ENCODE results near the gene GNAQ.

DNA sequence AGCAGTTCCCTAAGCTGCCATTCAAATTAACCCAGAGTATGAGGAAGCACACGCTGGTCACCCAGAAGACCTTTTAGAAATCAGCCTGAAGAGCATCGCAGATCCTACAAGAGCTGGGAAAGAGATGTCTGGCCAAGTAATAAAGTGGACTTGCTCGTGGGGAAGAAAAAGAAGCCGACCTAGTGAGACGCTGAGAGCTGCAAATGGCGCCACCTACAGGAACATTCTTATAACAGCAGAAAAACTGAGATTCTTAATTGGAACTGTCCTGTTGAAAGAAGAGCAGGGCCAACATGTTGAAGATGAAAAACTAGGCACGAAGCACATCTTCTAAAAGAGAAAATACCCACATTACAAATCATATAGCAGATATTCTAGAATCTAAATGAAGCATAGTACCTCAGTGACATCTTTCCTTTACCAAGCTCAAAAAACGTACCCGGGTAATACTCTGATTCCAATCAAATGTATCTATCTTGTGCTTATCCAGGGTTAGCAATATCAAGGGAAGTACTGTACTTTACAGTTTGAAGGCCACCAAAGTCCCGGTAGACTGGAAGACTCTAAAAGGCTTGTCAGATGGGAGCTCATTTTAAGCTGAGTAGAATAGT, 3.9 kb upstream of the GNAQ start:
- TF ChIP-seq CTCF (IDR thresholded peaks at IDR 0.05) (peak; percentile 95), ZFX (IDR thresholded peaks at IDR 0.05; ENCODE audit: borderline replicate concordance) (no peak)

Measured in 22Rv1 (cell line).